K562 (cell line): ENCODE measurements around the gene CBX4. TPM values are rescaled to one million over a fixed set of nuclear protein-coding genes. Genes with fewer than 3 reads are reported as not detected.
A peak's percentile ranks its signal among the peaks of the same experiment; 100 is the strongest.

Experiments
- BHLHE40 ChIP-seq: IDR thresholded peaks from 2 replicates; pipeline ENCODE4 v1.6.1; 2011; ENCODE audit warnings: low read length, improper control_type of control experiment
- CSDE1 ChIP-seq, 2 experiments: fragments of 450-650 bp; IDR thresholded peaks; 2 replicates each; pipeline ENCODE4 v1.6.1; 2016; ENCODE audit warnings: mild to moderate bottlenecking in 1 of 2
- DMBX1 ChIP-seq: fragments of 250-450 bp; sonication (Bioruptor Pico); IDR thresholded peaks from 2 replicates; pipeline ENCODE4 v1.8.0; 2022; ENCODE audit warnings: inconsistent platforms, mild to moderate bottlenecking, moderate library complexity, borderline replicate concordance
- HNRNPL ChIP-seq: fragments of 200-400 bp; formaldehyde crosslinking; IDR thresholded peaks from 2 replicates; pipeline ENCODE4 v1.6.1; 2017; ENCODE audit warnings: low read depth, mild to moderate bottlenecking, low read length
- KAT2B ChIP-seq: IDR thresholded peaks from one replicate; pipeline ENCODE4 v1.6.1; 2012; ENCODE audit warnings: low read depth, mild to moderate bottlenecking, control low read depth, inconsistent platforms, low read length, moderate library complexity
- LCOR ChIP-seq: sonication (generic); formaldehyde crosslinking; IDR thresholded peaks from 2 replicates; pipeline ENCODE4 v1.8.0; 2022; ENCODE audit warnings: mild to moderate bottlenecking, missing genetic modification reagents
- NEUROD1 ChIP-seq: fragments of 150-350 bp; IDR thresholded peaks from 2 replicates; pipeline ENCODE4 v1.6.1; 2014; ENCODE audit warnings: borderline replicate concordance, low read length, low read depth; ENCODE audit not compliant: partially characterized antibody
- XRCC3 ChIP-seq: fragments of 450-650 bp; IDR thresholded peaks from 2 replicates; pipeline ENCODE4 v1.6.1; 2017; ENCODE audit warnings: mild to moderate bottlenecking, moderate library complexity
- ZKSCAN1 ChIP-seq: fragments of 150-350 bp; IDR thresholded peaks from 2 replicates; pipeline ENCODE4 v1.6.1; 2016; ENCODE audit warnings: low read depth, low read length
- ZKSCAN8 ChIP-seq: fragments of 200-800 bp; sonication (Bioruptor generic); IDR thresholded peaks from 2 replicates; pipeline ENCODE4 v1.6.1; 2016; ENCODE audit warnings: missing genetic modification characterization, missing compliant biosample characterization
- polyA plus RNA-seq, 8 experiments: library from polyadenylated mRNA; depleted of rRNA in 4 of 8; stranded (reverse) in 5 of 8; unstranded in 3 of 8; fragments of >200 nt; fragmentation: Nextera tagmentation in 2 of 8; fragmentation: Illumina TruSeq in 1 of 8; extraction: Ambion mirVana in 2 of 8; extraction: Trizol in 1 of 8; gene quantifications; 2 replicates each; pipeline versions ENCODE4 v1.2.1 to v1.2.3, GENCODE V29; 2011 to 2014; ENCODE audit warnings: inconsistent platforms in 1 of 8, missing spikeins in 1 of 8
- total RNA-seq, 7 experiments: library from RNA; depleted of rRNA in 6 of 7; stranded (reverse); fragments of >200 nt in 6 of 7; fragmentation: Illumina TruSeq in 2 of 7; extraction: Trizol in 2 of 7; gene quantifications; 2 replicates each; pipeline versions ENCODE4 v1.2.1 to v1.2.3, GENCODE V29; 2011 to 2021; ENCODE audit warnings: low replicate concordance in 1 of 7
- TF ChIP-seq, protein P1 (sequence below), 2 experiments: fragments of 450-650 bp in 1 of 2; sonication (generic) in 1 of 2; formaldehyde crosslinking in 1 of 2; IDR thresholded peaks in 1 of 2; conservative IDR thresholded peaks in 1 of 2; 2 replicates each; pipeline versions ENCODE4 v1.6.1 to v1.8.1; 2016 to 2023; ENCODE audit warnings: mild to moderate bottlenecking in 2 of 2, moderate library complexity in 2 of 2, inconsistent platforms in 1 of 2, missing genetic modification reagents in 1 of 2
- TF ChIP-seq, protein P2 (sequence below): fragments of 250-450 bp; sonication (Bioruptor Pico); IDR thresholded peaks from 2 replicates; pipeline ENCODE4 v1.5.1; 2021; ENCODE audit warnings: mild to moderate bottlenecking
- TF ChIP-seq, protein P3 (sequence below), 2 experiments: fragments of 250-450 bp in 1 of 2; fragments of 450-650 bp in 1 of 2; sonication (Bioruptor Pico) in 1 of 2; IDR thresholded peaks; 2 replicates each; pipeline versions ENCODE4 v1.6.1 to v1.8.0; 2016 to 2021; ENCODE audit warnings: mild to moderate bottlenecking in 2 of 2, moderate library complexity in 2 of 2, missing compliant biosample characterization in 1 of 2, missing genetic modification characterization in 1 of 2
- TF ChIP-seq, protein P4 (sequence below): fragments of 250-450 bp; sonication (Bioruptor Pico); IDR thresholded peaks from 2 replicates; pipeline ENCODE4 v1.8.0; 2022; ENCODE audit warnings: inconsistent platforms
- TF ChIP-seq, protein P5 (sequence below), 3 experiments: IDR thresholded peaks in 2 of 3; conservative IDR thresholded peaks in 1 of 3; 2 replicates each; pipeline ENCODE4 v1.5.1; 2011 to 2012; ENCODE audit warnings: low read length in 3 of 3, mild to moderate bottlenecking in 3 of 3, control low read depth in 2 of 3, improper control_type of control experiment in 1 of 3, inconsistent platforms in 1 of 3, low read depth in 1 of 3, mixed read lengths in 1 of 3, moderate library complexity in 1 of 3; ENCODE audit not compliant: insufficient read depth in 2 of 3
- TF ChIP-seq, protein P6 (sequence below): sonication (generic); formaldehyde crosslinking; IDR thresholded peaks from 2 replicates; pipeline ENCODE4 v1.8.1; 2022; ENCODE audit warnings: missing genetic modification reagents

The CBX4 gene
- total and polyA plus RNA-seq, 9 of the 15 experiments (the other 6 are each of a cell fraction or from before 2014, with no cell fraction given) = 0.98 to 50.5 (median 10.0) TPM

DNA sequence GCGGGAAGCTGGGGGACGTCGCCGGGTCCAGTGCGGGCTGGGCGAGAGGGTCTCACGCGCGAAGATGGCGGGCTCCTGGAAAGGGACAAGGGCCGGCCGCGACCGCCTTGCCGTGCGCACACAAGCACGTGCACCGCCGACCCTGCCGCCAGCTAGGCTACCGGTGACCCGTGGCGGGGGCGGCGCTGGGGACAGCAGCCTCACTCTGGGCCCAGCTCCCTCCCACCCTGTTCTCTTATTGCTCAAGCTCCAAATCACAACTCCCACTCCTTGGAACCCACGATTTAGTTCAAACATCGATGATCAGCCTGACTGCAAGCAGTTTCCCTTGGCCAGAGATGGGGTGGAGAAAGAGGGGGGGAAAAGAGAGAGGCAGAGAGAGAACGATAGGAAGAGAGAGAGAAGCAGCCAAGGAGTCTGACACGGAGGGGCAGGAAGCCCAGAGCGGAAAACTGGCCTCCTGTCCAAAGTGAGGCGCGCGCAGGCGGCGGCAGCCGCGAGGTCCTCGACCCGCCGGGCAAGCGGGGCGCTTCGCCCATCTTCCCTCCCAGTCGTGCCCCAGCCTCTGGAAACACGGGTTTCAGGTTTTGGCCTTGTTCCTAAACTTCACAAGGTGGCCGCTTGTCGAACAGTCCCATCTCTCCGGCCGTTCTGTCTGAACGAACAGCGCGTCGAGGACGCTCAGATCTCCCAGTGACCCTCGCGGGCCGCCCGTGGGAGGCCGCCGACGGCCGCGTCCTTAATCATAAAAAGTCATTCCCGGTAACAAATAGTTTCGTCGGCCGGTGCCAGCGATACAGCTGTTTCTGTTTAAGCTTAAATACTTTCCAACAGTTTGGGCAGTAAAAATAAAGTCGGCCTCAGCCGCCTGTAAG is 40.7 kb downstream of the CBX4 start (continued):
- TF ChIP-seq, protein P1, sequence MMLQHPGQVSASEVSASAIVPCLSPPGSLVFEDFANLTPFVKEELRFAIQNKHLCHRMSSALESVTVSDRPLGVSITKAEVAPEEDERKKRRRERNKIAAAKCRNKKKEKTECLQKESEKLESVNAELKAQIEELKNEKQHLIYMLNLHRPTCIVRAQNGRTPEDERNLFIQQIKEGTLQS (IDR thresholded peaks at IDR 0.05) = peak; percentile 17; the same call in 1 of the 2 replicates
- TF ChIP-seq, protein P1 (CRISPR knock-in tag; conservative IDR thresholded peaks at IDR 0.05) = no peak
- TF ChIP-seq CSDE1 (IDR thresholded peaks at IDR 0.05) = no peak
- TF ChIP-seq, protein P2, sequence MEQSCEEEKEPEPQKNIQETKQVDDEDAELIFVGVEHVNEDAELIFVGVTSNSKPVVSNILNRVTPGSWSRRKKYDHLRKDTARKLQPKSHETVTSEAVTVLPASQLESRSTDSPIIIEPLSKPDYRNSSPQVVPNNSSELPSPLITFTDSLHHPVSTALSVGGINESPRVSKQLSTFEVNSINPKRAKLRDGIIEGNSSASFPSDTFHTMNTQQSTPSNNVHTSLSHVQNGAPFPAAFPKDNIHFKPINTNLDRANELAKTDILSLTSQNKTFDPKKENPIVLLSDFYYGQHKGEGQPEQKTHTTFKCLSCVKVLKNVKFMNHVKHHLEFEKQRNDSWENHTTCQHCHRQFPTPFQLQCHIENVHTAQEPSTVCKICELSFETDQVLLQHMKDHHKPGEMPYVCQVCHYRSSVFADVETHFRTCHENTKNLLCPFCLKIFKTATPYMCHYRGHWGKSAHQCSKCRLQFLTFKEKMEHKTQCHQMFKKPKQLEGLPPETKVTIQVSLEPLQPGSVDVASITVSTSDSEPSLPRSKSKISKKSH (CRISPR knock-in tag) = no peak
- TF ChIP-seq, protein P3, sequence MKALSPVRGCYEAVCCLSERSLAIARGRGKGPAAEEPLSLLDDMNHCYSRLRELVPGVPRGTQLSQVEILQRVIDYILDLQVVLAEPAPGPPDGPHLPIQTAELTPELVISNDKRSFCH (CRISPR knock-in tag; IDR thresholded peaks at IDR 0.05) = no peak
- TF ChIP-seq, protein P3 (tag; IDR thresholded peaks at IDR 0.05) = no peak
- TF ChIP-seq XRCC3 = no peak
- no peak for TF ChIP-seq ZKSCAN1
- no peak for TF ChIP-seq DMBX1 (CRISPR knock-in tag)
- TF ChIP-seq BHLHE40 = 0 out of 2 replicates have a peak, but pooled peaks have one; percentile 16
- TF ChIP-seq, protein P4, sequence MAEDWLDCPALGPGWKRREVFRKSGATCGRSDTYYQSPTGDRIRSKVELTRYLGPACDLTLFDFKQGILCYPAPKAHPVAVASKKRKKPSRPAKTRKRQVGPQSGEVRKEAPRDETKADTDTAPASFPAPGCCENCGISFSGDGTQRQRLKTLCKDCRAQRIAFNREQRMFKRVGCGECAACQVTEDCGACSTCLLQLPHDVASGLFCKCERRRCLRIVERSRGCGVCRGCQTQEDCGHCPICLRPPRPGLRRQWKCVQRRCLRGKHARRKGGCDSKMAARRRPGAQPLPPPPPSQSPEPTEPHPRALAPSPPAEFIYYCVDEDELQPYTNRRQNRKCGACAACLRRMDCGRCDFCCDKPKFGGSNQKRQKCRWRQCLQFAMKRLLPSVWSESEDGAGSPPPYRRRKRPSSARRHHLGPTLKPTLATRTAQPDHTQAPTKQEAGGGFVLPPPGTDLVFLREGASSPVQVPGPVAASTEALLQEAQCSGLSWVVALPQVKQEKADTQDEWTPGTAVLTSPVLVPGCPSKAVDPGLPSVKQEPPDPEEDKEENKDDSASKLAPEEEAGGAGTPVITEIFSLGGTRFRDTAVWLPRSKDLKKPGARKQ (CRISPR knock-in tag) = peak; percentile 91
- no peak for TF ChIP-seq KAT2B
- TF ChIP-seq, protein P5, sequence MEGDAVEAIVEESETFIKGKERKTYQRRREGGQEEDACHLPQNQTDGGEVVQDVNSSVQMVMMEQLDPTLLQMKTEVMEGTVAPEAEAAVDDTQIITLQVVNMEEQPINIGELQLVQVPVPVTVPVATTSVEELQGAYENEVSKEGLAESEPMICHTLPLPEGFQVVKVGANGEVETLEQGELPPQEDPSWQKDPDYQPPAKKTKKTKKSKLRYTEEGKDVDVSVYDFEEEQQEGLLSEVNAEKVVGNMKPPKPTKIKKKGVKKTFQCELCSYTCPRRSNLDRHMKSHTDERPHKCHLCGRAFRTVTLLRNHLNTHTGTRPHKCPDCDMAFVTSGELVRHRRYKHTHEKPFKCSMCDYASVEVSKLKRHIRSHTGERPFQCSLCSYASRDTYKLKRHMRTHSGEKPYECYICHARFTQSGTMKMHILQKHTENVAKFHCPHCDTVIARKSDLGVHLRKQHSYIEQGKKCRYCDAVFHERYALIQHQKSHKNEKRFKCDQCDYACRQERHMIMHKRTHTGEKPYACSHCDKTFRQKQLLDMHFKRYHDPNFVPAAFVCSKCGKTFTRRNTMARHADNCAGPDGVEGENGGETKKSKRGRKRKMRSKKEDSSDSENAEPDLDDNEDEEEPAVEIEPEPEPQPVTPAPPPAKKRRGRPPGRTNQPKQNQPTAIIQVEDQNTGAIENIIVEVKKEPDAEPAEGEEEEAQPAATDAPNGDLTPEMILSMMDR (IDR thresholded peaks at IDR 0.05 in 2 of 3, conservative IDR thresholded peaks at IDR 0.05 in 1 of 3; ENCODE audit: insufficient read depth in 2 of 3, low read depth in 1 of 3, low read length in 3 of 3) = no peak
- no peak; the same call in 1 of the 2 replicates for TF ChIP-seq HNRNPL
- no peak for TF ChIP-seq ZKSCAN8
- TF ChIP-seq, protein P6, sequence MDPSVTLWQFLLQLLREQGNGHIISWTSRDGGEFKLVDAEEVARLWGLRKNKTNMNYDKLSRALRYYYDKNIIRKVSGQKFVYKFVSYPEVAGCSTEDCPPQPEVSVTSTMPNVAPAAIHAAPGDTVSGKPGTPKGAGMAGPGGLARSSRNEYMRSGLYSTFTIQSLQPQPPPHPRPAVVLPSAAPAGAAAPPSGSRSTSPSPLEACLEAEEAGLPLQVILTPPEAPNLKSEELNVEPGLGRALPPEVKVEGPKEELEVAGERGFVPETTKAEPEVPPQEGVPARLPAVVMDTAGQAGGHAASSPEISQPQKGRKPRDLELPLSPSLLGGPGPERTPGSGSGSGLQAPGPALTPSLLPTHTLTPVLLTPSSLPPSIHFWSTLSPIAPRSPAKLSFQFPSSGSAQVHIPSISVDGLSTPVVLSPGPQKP (CRISPR knock-in tag) = no peak
- no peak for TF ChIP-seq NEUROD1
- TF ChIP-seq LCOR (CRISPR knock-in tag) = no peak
